ENCODE results near the gene KCNT1. TPM values are rescaled to one million over a fixed set of nuclear protein-coding genes. Genes with fewer than 3 reads are reported as not detected.

The KCNT1 gene
- total RNA-seq, 2 donors from 2014 or later: 0.48 TPM; not detected in 1

DNA sequence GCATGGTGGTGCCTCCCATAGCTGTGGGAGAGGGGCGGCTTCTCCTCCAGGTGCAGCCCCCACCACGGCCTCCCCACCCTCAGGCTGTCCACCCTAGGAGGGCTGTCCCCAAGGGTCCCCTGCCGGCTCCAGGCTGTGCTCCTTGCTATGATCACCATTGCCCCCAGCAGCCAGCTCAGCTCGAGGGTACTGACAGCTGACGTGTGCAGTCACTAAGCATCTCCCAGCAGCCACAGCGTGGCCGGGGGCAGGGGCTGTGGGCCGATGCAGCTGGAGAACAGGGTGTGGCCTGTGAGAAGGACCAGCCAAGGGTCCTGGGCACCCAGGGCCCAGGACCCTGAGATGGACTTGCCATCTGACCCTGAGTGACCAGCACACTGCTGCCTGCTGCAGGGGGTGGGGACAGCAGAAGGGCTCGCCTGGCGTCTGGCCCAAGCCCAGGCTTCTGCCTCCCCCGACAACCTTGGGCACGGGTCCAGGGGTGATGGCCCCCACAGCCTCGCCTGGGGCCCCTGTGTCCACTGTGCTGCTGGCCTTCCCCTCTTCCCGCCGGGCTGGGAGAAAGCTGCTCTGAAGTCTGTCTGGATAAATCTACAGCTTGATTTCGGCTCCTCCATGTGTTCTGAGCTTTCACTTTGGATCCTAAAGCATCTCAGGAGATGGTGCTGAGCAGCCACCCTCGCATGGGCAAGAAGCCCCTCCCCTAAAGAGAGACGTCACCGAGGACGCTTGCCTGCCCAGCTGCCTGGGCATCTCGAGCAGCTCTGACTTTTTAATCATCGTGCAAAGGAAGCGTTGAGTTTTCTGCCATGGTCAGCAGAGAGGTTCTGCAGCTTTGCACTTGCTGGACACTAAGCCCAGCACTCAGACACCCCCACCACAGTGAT, 5.5 kb downstream of the KCNT1 start:
- H3K27ac ChIP-seq: no peak overlapping the region
- TF ChIP-seq, protein P1, sequence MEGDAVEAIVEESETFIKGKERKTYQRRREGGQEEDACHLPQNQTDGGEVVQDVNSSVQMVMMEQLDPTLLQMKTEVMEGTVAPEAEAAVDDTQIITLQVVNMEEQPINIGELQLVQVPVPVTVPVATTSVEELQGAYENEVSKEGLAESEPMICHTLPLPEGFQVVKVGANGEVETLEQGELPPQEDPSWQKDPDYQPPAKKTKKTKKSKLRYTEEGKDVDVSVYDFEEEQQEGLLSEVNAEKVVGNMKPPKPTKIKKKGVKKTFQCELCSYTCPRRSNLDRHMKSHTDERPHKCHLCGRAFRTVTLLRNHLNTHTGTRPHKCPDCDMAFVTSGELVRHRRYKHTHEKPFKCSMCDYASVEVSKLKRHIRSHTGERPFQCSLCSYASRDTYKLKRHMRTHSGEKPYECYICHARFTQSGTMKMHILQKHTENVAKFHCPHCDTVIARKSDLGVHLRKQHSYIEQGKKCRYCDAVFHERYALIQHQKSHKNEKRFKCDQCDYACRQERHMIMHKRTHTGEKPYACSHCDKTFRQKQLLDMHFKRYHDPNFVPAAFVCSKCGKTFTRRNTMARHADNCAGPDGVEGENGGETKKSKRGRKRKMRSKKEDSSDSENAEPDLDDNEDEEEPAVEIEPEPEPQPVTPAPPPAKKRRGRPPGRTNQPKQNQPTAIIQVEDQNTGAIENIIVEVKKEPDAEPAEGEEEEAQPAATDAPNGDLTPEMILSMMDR (IDR thresholded peaks at IDR 0.05): no peak
- DNase-seq (ENCODE audit: low spot score): no peak
- H3K27me3 ChIP-seq: no peaks in the 10 kb centered on the region
- no peak overlapping the region for H3K4me3 ChIP-seq
- H3K4me1 ChIP-seq: peaks cover 0 to 3% of the 10 kb centered on the region in 2 donors
- no peaks in the 10 kb centered on the region for H3K36me3 ChIP-seq
- H3K9me3 ChIP-seq: no peaks in the 10 kb centered on the region

GRCh38 chr9:135708164-135708563, 6.2 kb downstream of the KCNT1 start:
- TF ChIP-seq, protein P1 (IDR thresholded peaks at IDR 0.05): no peak
- Histone ChIP-seq H3K4me1 (no peaks in the 10 kb centered on the region), H3K27ac (no peak overlapping the region), H3K27me3 (no peaks in the 10 kb centered on the region), H3K4me3 (no peak overlapping the region), H3K9me3 (no peaks in the 10 kb centered on the region), H3K36me3 (no peaks in the 10 kb centered on the region)
- no peak for DNase-seq (ENCODE audit: low spot score)

DNA sequence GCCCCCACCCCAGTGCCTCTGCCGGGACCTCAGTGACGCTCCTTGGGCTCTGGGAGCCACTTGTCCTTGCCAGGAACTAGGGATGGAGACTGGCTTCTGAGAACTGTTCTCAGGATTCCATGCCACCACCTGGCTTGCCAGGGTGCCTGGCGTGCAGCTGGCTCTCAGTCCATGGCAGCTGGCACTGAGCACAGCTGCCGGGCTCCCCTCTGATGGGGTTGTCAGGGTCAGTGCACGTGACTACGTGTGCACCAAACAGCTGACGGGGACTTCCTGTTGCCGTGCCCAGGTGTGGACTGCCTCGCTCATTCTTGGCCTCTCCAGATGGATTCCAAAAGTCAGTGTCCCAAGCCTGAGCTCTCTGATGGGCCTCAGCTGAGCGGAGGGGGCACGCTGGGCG, 9.4 kb downstream of the KCNT1 start:
- no peak overlapping the region for H3K4me3 ChIP-seq
- no peak overlapping the region for H3K27ac ChIP-seq
- no peaks in the 10 kb centered on the region for H3K36me3 ChIP-seq
- H3K27me3 ChIP-seq: no peaks in the 10 kb centered on the region
- H3K4me1 ChIP-seq: peaks cover 0 to 4% of the 10 kb centered on the region in 2 donors
- no peak for DNase-seq (ENCODE audit: low spot score)
- TF ChIP-seq, protein P1 (IDR thresholded peaks at IDR 0.05): no peak
- no peaks in the 10 kb centered on the region for H3K9me3 ChIP-seq

DNA sequence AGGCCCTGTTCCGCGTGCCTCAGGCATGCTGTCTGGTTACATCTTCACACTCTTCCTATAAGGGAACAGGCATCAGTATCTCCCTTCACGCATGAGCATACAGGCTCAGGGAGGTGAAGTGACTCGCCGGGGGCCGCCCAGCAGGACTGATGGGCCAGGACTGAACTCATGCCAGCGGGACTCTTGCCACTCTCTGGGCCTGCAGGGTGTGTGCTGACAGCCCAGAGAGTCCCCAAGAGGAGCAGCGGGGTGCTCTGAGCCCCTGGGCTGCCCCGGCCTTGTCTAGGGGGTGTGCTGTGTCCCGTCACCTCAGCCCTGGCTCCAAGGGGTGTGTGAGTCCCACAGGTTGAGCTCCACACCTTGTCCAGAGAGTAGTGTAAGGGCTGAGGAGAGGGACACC, 9.9 kb downstream of the KCNT1 start:
- H3K27ac ChIP-seq: no peak overlapping the region
- no peaks in the 10 kb centered on the region for H3K36me3 ChIP-seq
- H3K4me3 ChIP-seq: no peak overlapping the region
- H3K27me3 ChIP-seq: no peaks in the 10 kb centered on the region
- H3K9me3 ChIP-seq: no peaks in the 10 kb centered on the region
- DNase-seq (ENCODE audit: low spot score): no peak
- TF ChIP-seq, protein P1 (IDR thresholded peaks at IDR 0.05): no peak
- peaks cover 0 to 4% of the 10 kb centered on the region in 2 donors for H3K4me1 ChIP-seq

DNA sequence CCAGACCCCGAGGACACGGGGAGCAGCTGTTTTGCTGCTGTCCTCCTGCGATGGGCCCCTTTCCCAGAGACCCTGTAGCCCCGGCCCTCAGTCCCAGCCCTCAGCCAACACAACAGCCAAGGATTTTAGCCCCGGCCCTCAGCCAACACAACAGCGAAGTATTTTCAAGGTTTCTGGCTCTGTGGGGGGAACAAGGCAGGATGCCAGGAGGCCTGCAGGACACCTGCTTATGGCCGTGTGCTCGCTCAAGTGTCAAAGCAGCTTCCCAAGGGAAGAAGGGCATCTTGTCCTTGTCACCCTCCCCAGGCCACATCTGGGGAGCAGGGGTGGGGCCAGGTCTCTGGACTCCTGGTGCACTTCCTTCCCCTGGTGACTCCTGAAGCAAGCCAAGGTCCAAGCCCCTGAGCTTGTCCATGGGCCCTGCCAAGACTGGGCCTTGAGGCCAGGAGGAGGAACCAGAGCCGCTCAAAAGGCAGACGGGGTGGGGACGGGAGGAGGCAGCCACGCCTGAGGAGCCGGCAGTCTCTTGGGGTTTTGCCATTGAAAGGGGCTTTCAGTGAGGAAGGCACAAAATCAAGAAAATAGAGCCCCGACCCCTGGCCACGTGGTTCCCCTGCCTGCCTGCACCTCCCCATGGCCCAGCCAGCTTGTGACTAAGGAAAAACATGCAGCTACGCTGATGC, 10.8 kb downstream of the KCNT1 start:
- no peak overlapping the region for H3K27ac ChIP-seq
- H3K27me3 ChIP-seq: peaks cover 0 to 6% of the 10 kb centered on the region in 2 donors
- H3K9me3 ChIP-seq: no peaks in the 10 kb centered on the region
- no peak overlapping the region for H3K4me3 ChIP-seq
- no peak for DNase-seq (ENCODE audit: low spot score)
- H3K4me1 ChIP-seq: peaks cover 0 to 4% of the 10 kb centered on the region in 2 donors
- no peaks in the 10 kb centered on the region for H3K36me3 ChIP-seq
- TF ChIP-seq, protein P1 (IDR thresholded peaks at IDR 0.05): no peak
